T-helper 17 cell (primary cell): ENCODE measurements around the gene TPRKB. TPM values are rescaled to one million over a fixed set of nuclear protein-coding genes. Genes with fewer than 3 reads are reported as not detected.
"Not testable (repeated sequence)": the region's sequence is repeated elsewhere in the genome, so short reads cannot be mapped to it uniquely, and the experiment has no call there.

Source experiments
- ATAC-seq: fragments of 150-1000 bp; cut with Tn5 transposase; 2 replicates; pipeline ENCODE4 v1.10.0; 2021; ENCODE audit warnings: mild to moderate bottlenecking, moderate library complexity
- DNase-seq, 3 donors: peaks; one replicate each; pipeline versions ENCODE4 v3.0.0 to v3.0.0-alpha.2; 2020 to 2021
- H3K9me3 ChIP-seq: one replicate; pipeline ENCODE4 v1.7.0; 2013; ENCODE audit warnings: low read length, mild to moderate bottlenecking; ENCODE audit not compliant: control insufficient read depth, poor library complexity, severe bottlenecking
- H3K27ac Mint-ChIP-seq: one replicate; pipeline ENCODE4 v1.8.0; 2022; ENCODE audit warnings: mild to moderate bottlenecking, moderate library complexity, mixed read lengths
- H3K27me3 Mint-ChIP-seq: one replicate; pipeline ENCODE4 v1.8.0; 2022; ENCODE audit warnings: mixed read lengths
- H3K36me3 Mint-ChIP-seq: one replicate; pipeline ENCODE4 v1.8.0; 2022; ENCODE audit warnings: low read depth, mixed read lengths
- H3K4me1 Mint-ChIP-seq: one replicate; pipeline ENCODE4 v1.8.0; 2022; ENCODE audit warnings: mild to moderate bottlenecking, mixed read lengths
- H3K4me3 Mint-ChIP-seq: one replicate; pipeline ENCODE4 v1.8.0; 2022; ENCODE audit warnings: mild to moderate bottlenecking, moderate library complexity, mixed read lengths
- total RNA-seq, 4 donors: library from RNA in 2 of 4; stranded (reverse) in 2 of 4; gene quantifications; one replicate each; pipeline ENCODE4 v1.2.3 and lab custom pipeline; 2022 to 2026

The TPRKB gene
- total RNA-seq (10 to 100 TPM; 16.0 to 21.0 TPM), total RNA-seq (lab: John Stamatoyannopoulos, UW) (11.2 to 23.4 reads per million in 2 donors)

DNA sequence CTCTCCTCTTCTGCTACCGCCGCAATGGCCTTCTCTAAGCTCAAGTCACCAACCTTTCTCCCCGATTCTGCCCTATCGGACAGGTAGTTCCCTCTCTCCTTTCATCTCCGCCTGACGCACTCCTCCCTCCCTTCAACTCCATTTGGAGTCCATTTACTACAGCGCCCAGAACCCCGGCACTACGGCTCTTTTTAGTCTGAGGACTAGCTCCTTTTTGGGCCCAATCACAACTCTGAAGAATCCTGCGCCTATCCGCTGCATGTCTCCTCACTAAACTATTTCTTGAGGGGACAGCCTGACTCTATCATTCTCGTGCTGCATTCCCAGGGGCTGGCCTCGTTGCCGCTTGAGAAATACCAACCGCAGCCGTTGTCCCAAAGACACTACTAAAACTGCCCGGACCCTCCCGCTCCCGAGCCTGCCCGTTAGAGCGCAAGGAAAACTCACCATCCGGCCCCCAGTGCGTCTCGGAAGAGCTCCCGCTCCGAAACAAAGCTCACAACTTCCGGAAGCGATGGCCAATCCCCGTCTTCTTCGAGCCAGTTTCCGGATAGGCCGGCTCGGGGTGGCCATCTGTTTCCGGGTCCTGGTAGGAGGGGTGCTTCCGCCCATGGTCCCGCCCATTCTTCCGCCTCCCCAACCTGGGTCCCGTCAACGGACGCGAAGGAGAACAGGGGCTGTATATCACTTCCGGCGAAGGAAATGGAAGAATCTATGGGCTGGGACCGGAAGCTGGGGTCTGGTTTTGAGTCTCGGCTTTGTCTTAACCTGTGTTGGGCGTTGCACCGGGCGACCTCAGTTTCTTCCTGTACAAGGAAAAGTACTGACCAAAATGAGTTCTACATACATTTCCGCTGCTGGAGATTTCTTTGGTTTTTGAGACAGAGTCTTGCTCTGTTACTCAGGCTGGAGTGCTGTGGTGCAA, at the start of gene TPRKB:
Gene TPRKB, minus strand, starts transcription at position 491 of the 925 bp plus-strand sequence. CDS start 2,776 bp downstream, outside the sequence.
- H3K4me1 Mint-ChIP-seq: peaks cover 9% of the 10 kb centered on the region
- DNase-seq: peak; percentile 75 to 86 (median 83)
- ATAC-seq: peak; percentile 97
- peaks cover 2% of the 10 kb centered on the region for H3K36me3 Mint-ChIP-seq
- peak within 1 kb of the TSS; percentile 97 for H3K27ac Mint-ChIP-seq
- H3K9me3 ChIP-seq: no peaks in the 10 kb centered on the region
- H3K27me3 Mint-ChIP-seq: no peaks in the 10 kb centered on the region
- peak within 1 kb of the TSS; percentile 98 for H3K4me3 Mint-ChIP-seq

DNA sequence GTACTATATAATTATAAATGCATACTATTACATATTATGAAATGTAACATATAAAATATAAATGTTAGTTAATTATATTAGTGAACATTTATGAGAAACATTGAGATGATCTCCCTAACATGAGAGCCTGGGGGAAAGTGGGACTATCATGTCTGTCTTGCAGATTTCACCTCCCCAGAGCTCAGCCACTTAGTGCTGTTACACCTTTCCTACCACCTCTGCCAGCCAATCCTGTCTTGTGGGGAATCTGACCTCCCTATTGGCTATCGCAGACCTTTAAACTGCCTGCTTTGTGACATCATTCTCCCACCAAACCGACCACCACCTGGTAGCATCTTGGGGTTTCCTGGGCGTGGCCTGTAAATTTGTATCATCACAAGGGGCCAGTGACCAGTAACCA, 46.7 kb upstream of the TPRKB start, which contains the start of gene C2orf78:
Gene C2orf78, plus strand, starts transcription at position 301 of the 400 bp plus-strand sequence. CDS start 127 bp downstream, outside the sequence.
- H3K27ac Mint-ChIP-seq, ATAC-seq, H3K9me3 ChIP-seq, DNase-seq, H3K4me1 Mint-ChIP-seq, H3K36me3 Mint-ChIP-seq, H3K4me3 Mint-ChIP-seq: not testable (repeated sequence)
- peaks cover 13% of the 10 kb centered on the region for H3K27me3 Mint-ChIP-seq

DNA sequence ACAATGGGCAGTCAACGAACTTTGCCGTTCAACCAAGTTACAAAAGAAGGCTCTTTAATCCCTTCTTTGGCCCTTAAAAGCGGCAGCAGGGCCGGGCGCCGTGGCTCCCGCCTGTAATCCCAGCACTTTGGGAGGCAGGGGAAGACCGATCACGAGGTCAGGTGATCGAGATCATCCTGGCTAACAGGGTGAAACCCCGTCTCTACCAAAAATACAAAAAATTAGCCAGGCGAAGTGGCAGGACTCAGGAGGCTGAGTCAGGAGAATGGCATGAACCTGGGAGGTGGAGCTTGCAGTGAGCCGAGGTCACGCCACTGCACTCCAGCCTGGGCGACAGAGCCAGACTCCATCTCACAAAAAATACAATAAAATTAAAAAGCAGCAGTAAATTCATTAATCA, 46.3 kb upstream of the TPRKB start:
- ATAC-seq: not testable (repeated sequence)

DNA sequence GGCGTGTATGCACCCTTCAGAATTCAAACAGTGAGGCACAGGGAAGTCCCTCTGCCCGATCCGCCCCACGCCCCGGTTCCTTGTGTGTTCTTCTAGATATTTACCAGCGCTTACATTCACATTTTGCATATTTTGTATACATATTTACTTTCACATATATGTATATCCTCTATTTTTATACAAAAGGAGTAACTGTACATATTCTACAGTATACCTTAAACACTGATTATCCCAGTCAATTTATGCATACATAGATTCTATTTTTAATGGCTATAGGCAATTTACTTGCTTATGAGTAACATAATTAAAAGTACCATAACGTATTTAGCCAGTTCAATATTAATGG, 43.1 kb upstream of the TPRKB start:
- Mint-ChIP-seq H3K4me3 (peak overlapping the region; percentile 97), H3K4me1 (peaks cover 18% of the 10 kb centered on the region), H3K27me3 (peaks cover 8% of the 10 kb centered on the region), H3K27ac (peak overlapping the region; percentile 96), H3K36me3 (no peaks in the 10 kb centered on the region)
- ATAC-seq: no peak
- no peaks in the 10 kb centered on the region for H3K9me3 ChIP-seq
- DNase-seq: no peak

More for the DNA sequence above, 46.3 kb upstream of the TPRKB start:
- peaks cover 13% of the 10 kb centered on the region for H3K27me3 Mint-ChIP-seq
- H3K36me3 Mint-ChIP-seq, H3K9me3 ChIP-seq, H3K27ac Mint-ChIP-seq, DNase-seq, H3K4me1 Mint-ChIP-seq, H3K4me3 Mint-ChIP-seq: not testable (repeated sequence)

DNA sequence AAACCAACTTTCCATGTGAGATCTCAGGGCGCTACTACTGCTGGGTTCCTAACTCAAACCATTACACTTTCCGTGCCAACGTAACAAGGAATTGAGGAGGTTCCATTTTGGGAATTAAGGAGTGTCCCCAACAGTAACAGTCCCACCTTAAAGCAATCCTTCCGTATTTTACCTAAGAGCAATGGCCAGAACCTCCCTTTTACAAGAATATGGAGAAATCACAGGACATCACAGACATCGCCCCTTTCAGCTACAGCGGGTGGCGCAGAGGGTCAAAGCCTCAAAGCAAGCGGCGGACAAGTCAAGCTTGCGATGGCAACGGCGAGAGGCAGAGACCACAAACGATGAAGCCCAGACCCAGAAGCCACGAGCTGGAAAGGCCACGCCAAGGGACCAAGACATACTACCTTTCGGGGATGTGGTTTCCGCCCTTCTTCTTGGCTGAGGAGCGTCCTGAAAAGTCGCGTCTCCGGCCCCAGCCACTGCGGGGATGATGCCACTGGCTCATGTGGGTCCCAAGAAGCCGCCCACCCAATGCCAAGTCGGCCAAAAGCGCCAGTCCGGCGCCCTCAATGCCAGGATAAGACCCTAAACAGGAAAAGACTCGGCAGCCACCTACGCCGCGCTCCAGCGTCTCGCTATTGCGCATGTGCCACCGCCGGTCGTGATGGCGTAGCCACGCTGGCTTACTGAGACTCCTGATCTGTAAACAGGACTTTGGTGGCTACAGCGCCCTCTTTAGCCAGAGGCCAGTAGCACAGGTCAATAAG, 42.5 kb upstream of the TPRKB start, which contains the start of gene DUSP11:
Gene DUSP11, minus strand, starts transcription at position 637 of the 770 bp plus-strand sequence. Its CDS starts 129 bp downstream, at position 508.
- ATAC-seq: peak; percentile 100
- H3K27me3 Mint-ChIP-seq: peaks cover 8% of the 10 kb centered on the region
- no peaks in the 10 kb centered on the region for H3K9me3 ChIP-seq
- peak within 1 kb of the TSS; percentile 96 for H3K27ac Mint-ChIP-seq
- peak; percentile 88 to 97 (median 93) for DNase-seq
- H3K36me3 Mint-ChIP-seq: no peaks in the 10 kb centered on the region
- H3K4me3 Mint-ChIP-seq: peak within 1 kb of the TSS; percentile 97
- peaks cover 18% of the 10 kb centered on the region for H3K4me1 Mint-ChIP-seq

DNA sequence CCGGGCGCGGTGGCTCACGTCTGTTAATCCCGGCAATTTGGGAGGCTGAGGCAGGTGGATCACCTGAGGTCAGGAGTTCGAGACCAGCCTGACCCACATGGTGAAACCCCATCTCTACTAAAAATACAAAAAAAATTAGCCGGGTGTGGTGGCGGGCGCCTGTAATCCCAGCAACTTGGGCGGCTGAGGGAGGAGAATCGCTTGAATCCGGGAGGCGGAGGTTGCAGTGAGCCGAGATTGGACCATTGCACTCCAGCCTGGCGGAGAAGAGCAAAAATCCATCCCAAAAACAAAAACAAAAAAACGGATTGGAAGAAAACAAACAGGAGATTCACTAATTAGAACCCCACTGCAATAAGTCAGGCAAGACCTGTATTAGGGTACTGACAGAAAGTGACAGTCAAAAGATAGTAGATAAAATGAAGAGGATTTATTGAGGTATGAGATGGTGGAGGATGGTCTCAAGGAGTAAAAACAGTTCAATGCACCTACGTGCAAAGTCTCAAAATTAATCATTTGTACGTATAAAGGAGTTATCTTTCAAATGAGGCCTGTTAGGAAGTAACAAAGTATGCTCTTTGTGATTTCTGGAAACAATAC, 41.8 kb upstream of the TPRKB start:
- not testable (repeated sequence) for H3K36me3 Mint-ChIP-seq, H3K9me3 ChIP-seq, DNase-seq, H3K27me3 Mint-ChIP-seq, ATAC-seq
- Mint-ChIP-seq H3K27ac (peak overlapping the region; percentile 96), H3K4me1 (peaks cover 23% of the 10 kb centered on the region), H3K4me3 (peak overlapping the region; percentile 97)

DNA sequence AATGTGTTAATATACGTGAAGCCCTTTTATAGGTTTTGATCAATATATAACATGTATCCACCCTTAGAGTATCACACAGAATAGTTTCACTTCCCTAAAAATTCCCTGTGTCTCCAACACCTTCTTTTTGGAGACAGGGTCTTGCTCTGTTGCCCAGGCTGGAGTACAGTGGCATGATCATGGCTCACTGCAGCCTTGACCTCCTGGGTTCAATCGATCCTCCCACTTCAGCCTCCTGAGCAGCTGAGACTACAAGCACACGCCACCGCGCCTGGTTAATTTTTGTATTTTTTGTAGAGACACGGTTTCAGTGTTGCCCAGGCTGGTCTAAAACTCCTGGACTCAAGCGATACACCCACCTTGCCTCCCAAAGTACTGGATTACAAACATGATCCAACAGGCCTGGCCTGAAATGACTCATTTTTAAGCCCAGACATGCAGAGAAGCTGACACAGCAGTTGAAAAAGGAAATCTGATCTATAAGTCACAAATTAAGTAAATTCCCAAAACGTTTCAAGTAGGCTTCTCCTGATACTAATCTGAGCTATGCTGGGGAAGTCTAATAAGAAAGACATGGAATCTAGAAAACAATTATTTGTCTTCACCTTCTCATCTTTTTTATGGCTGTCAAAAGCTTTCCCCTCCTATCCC, 39.8 kb upstream of the TPRKB start:
- Mint-ChIP-seq H3K27ac (peak overlapping the region; percentile 39), H3K4me3 (no peak overlapping the region), H3K4me1 (peaks cover 26% of the 10 kb centered on the region), H3K36me3 (peaks cover 5% of the 10 kb centered on the region), H3K27me3 (no peaks in the 10 kb centered on the region)
- no peaks in the 10 kb centered on the region for H3K9me3 ChIP-seq
- ATAC-seq (no peak), DNase-seq (no peak)

DNA sequence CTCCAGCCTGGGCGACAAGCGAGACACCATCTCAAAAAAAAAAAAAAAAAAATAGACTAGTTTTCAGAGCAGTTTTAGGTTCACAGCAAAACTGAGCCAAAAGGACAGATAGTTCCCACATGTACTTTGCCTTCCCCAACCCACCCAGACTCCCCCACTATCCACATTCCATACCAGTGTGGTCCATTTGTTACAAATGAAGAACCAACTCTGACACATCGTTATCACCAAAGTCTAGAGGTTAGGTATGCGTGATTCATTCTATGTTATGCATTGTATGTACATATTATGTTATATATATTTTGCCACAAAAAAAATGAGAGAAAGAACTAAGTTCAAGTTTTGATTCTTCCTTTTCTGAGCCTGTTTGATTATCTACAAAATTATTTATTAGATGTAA, 39.2 kb upstream of the TPRKB start:
- no peak overlapping the region for H3K27ac Mint-ChIP-seq
- DNase-seq: no peak
- H3K4me3 Mint-ChIP-seq: no peak overlapping the region
- H3K27me3 Mint-ChIP-seq: no peaks in the 10 kb centered on the region
- no peaks in the 10 kb centered on the region for H3K9me3 ChIP-seq
- peaks cover 26% of the 10 kb centered on the region for H3K4me1 Mint-ChIP-seq
- no peak for ATAC-seq
- H3K36me3 Mint-ChIP-seq: peaks cover 5% of the 10 kb centered on the region

DNA sequence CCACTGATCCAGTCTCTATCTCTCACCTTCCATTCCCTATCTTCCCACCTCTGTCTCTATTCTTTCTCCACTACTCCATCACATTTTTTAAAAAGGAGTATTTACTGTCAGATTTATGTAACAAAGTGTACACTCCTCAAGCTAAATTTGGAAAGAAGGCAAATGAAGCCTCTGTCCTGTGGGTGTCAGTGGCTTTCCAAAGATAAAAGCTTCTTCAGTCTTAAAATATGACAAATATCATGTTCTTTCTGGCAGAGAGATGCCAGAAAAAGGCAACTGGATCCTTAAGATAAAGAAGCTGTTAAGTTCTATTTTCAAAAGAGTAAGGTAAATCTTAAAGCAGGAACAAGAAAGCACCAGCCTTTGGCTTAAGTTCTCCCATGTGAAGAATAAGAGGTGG, 35.7 kb upstream of the TPRKB start:
- no peaks in the 10 kb centered on the region for H3K27me3 Mint-ChIP-seq
- ATAC-seq (no peak), DNase-seq (no peak)
- H3K36me3 Mint-ChIP-seq: peaks cover 17% of the 10 kb centered on the region
- H3K9me3 ChIP-seq: no peaks in the 10 kb centered on the region
- H3K27ac Mint-ChIP-seq: no peak overlapping the region
- no peak overlapping the region for H3K4me3 Mint-ChIP-seq
- H3K4me1 Mint-ChIP-seq: peaks cover 30% of the 10 kb centered on the region

DNA sequence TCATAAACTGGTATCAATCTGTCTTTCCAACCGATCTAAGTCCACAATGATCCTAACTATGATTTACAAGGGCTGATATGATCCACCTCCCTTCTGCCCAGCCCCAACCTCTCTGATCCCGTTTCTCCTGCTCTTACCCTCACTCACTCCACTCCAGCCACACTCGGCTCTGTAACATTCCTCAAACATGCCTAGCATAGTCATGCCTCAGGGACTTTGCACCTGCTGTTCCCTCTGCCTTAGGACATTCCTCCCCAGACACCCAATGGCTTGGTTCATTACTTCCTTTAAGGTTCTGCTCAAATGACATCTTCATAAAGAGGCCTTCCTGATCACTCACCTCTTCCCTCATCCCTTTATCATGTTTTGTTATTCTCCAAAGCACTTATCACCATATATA, 33.6 kb upstream of the TPRKB start:
- peaks cover 30% of the 10 kb centered on the region for H3K4me1 Mint-ChIP-seq
- no peak overlapping the region for H3K4me3 Mint-ChIP-seq
- H3K9me3 ChIP-seq: no peaks in the 10 kb centered on the region
- ATAC-seq (no peak), DNase-seq (no peak)
- no peaks in the 10 kb centered on the region for H3K27me3 Mint-ChIP-seq
- peaks cover 25% of the 10 kb centered on the region for H3K36me3 Mint-ChIP-seq
- H3K27ac Mint-ChIP-seq: peak overlapping the region; percentile 78

DNA sequence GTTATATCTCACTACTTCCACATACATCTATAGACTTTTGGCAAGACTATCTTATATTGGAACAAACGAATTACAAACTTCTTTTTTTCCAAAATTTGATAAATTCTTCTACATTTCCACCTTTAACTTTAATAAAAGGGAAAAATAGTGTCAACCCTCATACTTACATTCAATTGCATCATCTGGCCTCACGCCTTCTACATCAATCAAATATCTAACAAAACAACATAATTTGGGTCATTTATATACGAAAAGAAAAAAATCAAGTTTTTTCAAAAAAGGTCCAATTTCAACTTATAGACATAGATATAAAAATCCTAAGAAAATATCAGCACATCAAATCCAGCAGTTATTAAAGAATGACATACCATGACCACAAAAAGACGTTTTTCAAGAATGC, 29.8 kb upstream of the TPRKB start:
- H3K36me3 Mint-ChIP-seq: peaks cover 23% of the 10 kb centered on the region
- DNase-seq (no peak), ATAC-seq (no peak)

DNA sequence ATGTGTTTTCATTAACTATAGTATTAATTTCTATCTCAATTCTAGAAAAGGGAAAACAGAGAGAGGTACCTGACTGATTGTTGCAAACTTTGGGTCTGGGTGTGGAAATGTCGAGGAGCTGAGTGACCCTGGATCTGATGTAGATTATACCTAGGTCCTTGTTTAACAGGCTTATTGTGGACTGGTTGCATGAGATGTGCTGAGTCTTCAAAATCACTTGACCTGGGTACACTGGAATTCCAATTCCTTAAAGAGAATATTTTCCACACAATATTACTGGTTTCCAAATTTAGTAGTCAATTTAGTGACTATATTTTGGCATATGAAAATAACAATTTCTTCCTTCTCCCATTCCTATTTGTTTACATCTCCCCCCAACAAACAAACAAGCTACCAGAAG, 29.2 kb upstream of the TPRKB start:
- H3K27me3 Mint-ChIP-seq: no peaks in the 10 kb centered on the region
- H3K27ac Mint-ChIP-seq: no peak overlapping the region
- H3K4me3 Mint-ChIP-seq: no peak overlapping the region
- DNase-seq: no peak
- H3K36me3 Mint-ChIP-seq: peaks cover 23% of the 10 kb centered on the region
- no peak for ATAC-seq
- H3K9me3 ChIP-seq: no peaks in the 10 kb centered on the region
- peaks cover 24% of the 10 kb centered on the region for H3K4me1 Mint-ChIP-seq

More for the DNA sequence above, 29.8 kb upstream of the TPRKB start:
- H3K27me3 Mint-ChIP-seq: no peaks in the 10 kb centered on the region
- H3K9me3 ChIP-seq: no peaks in the 10 kb centered on the region
- no peak overlapping the region for H3K27ac Mint-ChIP-seq
- H3K4me1 Mint-ChIP-seq: peaks cover 25% of the 10 kb centered on the region
- no peak overlapping the region for H3K4me3 Mint-ChIP-seq
